Activated CD4-positive, alpha-beta T cell treated with anti-CD3 and anti-CD28 coated beads, Interleukin-2, amount 10 ng/mL, durations not matched to agents 24 days and 14 days (primary cell): Measurements from ENCODE around the gene SASH1. TPM values are rescaled to one million over a fixed set of nuclear protein-coding genes. Genes with fewer than 3 reads are reported as not detected.

ENCODE experiments used
- DNase-seq: peaks from one replicate; pipeline ENCODE4 v3.0.0; 2022
- H3K27ac Mint-ChIP-seq: one replicate; pipeline ENCODE4 v1.8.0; 2022; ENCODE audit warnings: mild to moderate bottlenecking, mixed read lengths
- H3K27me3 Mint-ChIP-seq: one replicate; pipeline ENCODE4 v1.8.0; 2022; ENCODE audit warnings: mixed read lengths
- H3K36me3 Mint-ChIP-seq: one replicate; pipeline ENCODE4 v1.8.0; 2022; ENCODE audit warnings: low read depth, mild to moderate bottlenecking, mixed read lengths
- H3K4me1 Mint-ChIP-seq: one replicate; pipeline ENCODE4 v1.8.0; 2021; ENCODE audit warnings: mixed read lengths
- H3K4me3 Mint-ChIP-seq: one replicate; pipeline ENCODE4 v1.8.0; 2022; ENCODE audit warnings: mild to moderate bottlenecking, moderate library complexity, mixed read lengths
- H3K9me3 Mint-ChIP-seq: one replicate; pipeline ENCODE4 v1.8.0; 2021; ENCODE audit warnings: mixed read lengths
- intact Hi-C: fragments of 100-400 bp; cut with micrococcal nuclease; formaldehyde crosslinking; loops from one replicate; pipeline ENCODE4 v1.15.1; 2023
- total RNA-seq: library from RNA; stranded (reverse); gene quantifications from 2 replicates; pipeline ENCODE4 v1.2.3, GENCODE V29; 2022

Gene SASH1
- total RNA-seq, 1 donor from 2014 or later, result 0.44 TPM

DNA sequence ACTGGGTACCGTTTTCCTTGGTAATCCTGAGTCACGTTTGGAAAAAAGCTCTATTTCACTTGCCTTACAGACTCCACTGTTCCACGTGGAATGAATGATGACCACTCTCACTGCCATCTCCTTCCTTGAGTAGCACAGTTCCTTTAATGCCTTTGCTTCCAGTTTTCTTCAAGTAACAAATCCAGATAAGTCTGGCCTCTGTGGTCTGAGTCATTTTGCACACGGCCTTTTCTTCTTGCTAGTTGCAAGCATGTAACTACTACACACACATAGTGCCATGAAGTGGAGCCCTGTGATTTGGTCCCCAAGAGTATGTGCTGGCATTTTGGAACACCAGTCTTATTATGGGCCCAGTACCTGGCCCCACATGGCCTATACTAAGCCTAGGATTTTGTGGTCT lies 182.8 kb downstream of the SASH1 start:
- H3K4me1 Mint-ChIP-seq, result peaks cover 2% of the 10 kb centered on the region
- no peaks in the 10 kb centered on the region for H3K36me3 Mint-ChIP-seq
- intact Hi-C loops, result no loop called here
- no peak for DNase-seq
- no peak overlapping the region for H3K27ac Mint-ChIP-seq
- H3K4me3 Mint-ChIP-seq, result no peak overlapping the region
- H3K9me3 Mint-ChIP-seq, result no peaks in the 10 kb centered on the region
- no peaks in the 10 kb centered on the region for H3K27me3 Mint-ChIP-seq

DNA sequence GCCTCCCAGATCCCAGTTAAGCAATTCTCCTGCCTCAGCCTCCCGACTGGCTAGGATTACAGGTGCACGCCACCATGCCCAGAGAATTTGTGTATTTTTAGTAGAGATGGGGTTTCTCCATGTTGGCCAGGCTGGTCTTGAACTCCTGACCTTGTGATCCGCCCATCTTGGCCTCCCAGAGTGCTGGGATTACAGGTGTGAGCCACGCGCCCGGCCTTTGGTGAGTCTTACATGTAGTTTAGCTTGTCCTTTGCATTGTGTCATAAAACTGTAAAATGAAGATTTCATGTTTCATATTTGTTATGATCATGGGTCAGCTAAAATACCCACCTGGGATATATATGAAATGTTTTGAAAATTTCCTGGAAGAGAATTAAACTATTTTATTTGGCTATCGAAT lies 183.5 kb downstream of the SASH1 start:
- Mint-ChIP-seq H3K36me3 (no peaks in the 10 kb centered on the region), H3K9me3 (no peaks in the 10 kb centered on the region), H3K27me3 (no peaks in the 10 kb centered on the region), H3K4me3 (no peak overlapping the region), H3K4me1 (peaks cover 2% of the 10 kb centered on the region), H3K27ac (no peak overlapping the region)
- DNase-seq, result no peak
- intact Hi-C loops, result no loop called here

DNA sequence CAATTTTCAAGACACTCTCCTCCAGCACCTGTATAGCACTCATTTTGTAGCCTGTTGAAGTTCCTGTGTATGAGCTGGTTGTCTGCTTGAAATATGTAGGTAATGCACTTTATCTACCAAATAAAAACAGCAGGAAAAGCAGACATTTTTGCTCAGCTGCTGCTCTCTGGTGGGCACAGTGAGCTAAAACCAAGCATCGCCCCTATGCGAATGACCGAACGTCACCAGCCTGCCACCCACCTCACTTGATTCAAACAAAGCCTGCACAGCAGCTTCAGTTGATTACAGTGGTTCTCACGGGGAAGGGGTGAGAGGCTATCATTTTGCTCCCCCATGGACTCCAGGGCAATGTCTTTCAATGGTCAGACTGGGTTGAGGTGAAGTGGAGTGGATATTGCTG lies 185.7 kb downstream of the SASH1 start:
- no peak for DNase-seq
- no peaks in the 10 kb centered on the region for H3K9me3 Mint-ChIP-seq
- H3K36me3 Mint-ChIP-seq, result no peaks in the 10 kb centered on the region
- intact Hi-C loops, result no loop called here
- H3K27me3 Mint-ChIP-seq, result no peaks in the 10 kb centered on the region
- peaks cover 2% of the 10 kb centered on the region for H3K4me1 Mint-ChIP-seq
- no peak overlapping the region for H3K4me3 Mint-ChIP-seq
- no peak overlapping the region for H3K27ac Mint-ChIP-seq

DNA sequence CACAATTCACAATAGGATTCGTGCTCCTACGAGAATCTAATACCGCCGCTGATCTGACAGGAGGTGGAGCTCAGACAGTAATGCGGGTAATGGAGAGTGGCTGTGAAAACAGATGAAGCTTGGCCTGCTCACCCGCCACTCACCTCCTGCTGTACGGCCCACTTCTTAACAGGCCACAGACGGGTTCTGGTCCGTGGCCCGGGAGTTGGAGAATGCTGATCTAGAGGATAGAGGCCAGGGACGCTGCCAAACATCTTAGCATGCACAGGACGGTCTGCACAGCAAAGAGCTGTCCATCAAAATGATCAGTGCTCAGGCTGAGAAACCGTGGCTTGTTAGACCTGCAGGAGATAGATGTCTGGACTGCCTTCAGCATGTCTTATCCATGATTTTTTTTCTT lies 186.4 kb downstream of the SASH1 start:
- intact Hi-C loops, result no loop called here
- DNase-seq, result no peak
- Mint-ChIP-seq H3K4me3 (no peak overlapping the region), H3K9me3 (no peaks in the 10 kb centered on the region), H3K36me3 (no peaks in the 10 kb centered on the region), H3K4me1 (peaks cover 2% of the 10 kb centered on the region), H3K27ac (no peak overlapping the region), H3K27me3 (no peaks in the 10 kb centered on the region)

DNA sequence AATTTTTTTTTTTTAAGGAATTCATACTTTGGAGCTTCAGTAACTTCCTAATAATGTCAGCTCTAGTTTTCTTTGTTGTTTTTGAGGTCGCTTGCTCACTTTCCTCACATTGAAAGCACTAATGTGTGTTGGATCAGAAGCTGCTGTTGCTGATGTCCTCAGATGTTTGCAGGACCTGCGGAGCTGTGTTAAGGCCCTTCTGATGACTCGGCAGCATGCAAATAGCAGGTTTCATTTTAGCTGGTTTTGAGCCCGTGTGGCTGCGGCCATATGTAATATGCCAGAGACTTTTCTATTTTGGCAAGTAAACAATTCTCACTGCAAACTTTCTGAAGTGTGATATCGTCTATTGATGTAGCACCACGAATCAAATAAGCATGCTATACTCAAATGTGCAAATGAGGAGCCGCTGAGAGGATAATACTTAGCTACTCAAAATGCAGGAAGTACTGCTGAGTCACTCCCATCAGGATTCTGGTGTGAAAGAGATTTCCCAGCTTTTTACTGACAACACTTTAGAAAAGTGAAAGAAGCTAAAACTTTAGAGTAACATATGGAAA lies 187.8 kb downstream of the SASH1 start:
- no peak overlapping the region for H3K4me3 Mint-ChIP-seq
- no peaks in the 10 kb centered on the region for H3K36me3 Mint-ChIP-seq
- no peak for DNase-seq
- no peaks in the 10 kb centered on the region for H3K4me1 Mint-ChIP-seq
- intact Hi-C loops, result no loop called here
- no peak overlapping the region for H3K27ac Mint-ChIP-seq
- no peaks in the 10 kb centered on the region for H3K9me3 Mint-ChIP-seq
- H3K27me3 Mint-ChIP-seq, result no peaks in the 10 kb centered on the region

DNA sequence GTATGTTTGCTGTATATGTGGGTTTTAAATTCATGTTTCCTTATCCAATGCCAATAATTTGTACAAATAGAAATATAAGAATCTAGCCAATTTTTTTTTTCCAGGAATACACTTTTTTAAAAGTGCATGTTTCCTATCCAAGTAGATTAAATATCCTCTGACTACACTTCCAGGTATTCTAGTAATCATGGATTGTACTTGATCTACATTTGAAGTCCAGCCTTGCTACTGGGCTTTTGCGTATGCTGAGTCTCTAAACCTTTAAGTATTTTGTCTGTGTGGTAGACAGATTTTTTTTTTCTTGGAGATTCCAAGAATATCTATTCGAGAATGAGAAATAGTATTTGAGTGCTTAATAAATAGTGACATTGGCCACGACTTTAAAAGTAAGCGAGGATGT lies 188.3 kb downstream of the SASH1 start:
- H3K4me3 Mint-ChIP-seq, result no peak overlapping the region
- H3K27ac Mint-ChIP-seq, result no peak overlapping the region
- no peaks in the 10 kb centered on the region for H3K27me3 Mint-ChIP-seq
- DNase-seq, result no peak
- H3K9me3 Mint-ChIP-seq, result no peaks in the 10 kb centered on the region
- intact Hi-C loops, result no loop called here
- no peaks in the 10 kb centered on the region for H3K4me1 Mint-ChIP-seq
- H3K36me3 Mint-ChIP-seq, result no peaks in the 10 kb centered on the region

DNA sequence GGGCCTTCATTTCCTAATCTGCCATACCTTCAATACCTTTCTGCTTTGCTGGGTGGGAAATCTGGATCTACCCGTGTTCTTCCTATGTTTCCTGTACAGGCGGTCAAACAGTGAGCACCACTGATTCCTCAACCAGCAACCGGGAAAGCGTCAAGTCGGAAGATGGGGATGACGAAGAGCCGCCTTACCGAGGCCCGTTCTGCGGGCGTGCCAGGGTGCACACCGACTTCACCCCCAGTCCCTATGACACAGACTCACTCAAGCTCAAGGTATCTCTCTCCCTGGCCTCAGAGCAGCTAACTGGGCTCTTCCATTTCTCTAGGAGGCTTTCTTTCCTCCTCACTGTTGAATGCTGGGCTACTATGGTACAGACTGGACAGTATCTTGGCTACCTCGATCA lies 190.1 kb downstream of the SASH1 start:
- DNase-seq, result no peak
- no peaks in the 10 kb centered on the region for H3K27me3 Mint-ChIP-seq
- no peaks in the 10 kb centered on the region for H3K9me3 Mint-ChIP-seq
- no peaks in the 10 kb centered on the region for H3K36me3 Mint-ChIP-seq
- H3K27ac Mint-ChIP-seq, result no peak overlapping the region
- intact Hi-C loops, result no loop called here
- no peak overlapping the region for H3K4me3 Mint-ChIP-seq
- no peaks in the 10 kb centered on the region for H3K4me1 Mint-ChIP-seq

DNA sequence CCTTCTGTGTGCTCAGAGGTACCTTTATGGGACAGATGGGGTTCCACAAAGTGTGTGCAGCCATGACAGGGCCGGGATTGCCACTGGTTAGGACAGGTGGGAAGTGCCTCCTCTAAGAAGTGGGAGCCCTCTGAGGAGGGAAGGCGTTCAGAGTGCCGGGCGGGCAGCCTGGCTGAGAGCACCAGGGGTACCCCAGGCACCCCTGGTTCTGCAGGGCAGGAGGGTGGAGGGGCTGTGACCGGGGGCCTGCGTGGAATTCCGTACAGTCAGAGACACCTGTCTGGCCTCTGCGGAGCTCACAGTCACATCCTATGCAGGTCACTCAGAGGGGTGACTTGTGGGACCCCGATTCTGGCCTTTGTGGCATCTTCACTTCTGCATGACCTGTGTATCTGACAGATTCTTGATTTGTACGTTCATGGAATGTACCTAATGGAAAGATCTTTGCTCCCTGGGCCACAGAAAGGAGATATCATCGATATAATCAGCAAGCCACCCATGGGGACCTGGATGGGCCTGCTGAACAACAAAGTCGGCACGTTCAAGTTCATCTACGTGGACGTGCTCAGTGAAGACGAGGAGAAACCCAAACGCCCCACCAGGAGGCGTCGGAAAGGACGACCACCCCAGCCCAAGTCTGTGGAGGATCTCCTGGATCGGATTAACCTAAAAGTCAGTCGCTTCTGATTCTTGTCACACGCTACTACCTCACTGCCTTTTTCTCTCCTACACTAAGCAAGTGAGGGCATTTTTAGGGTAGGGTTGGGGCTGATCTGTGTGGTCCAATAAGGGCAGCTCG lies 190.9 kb downstream of the SASH1 start:
- no peak overlapping the region for H3K27ac Mint-ChIP-seq
- no peaks in the 10 kb centered on the region for H3K36me3 Mint-ChIP-seq
- DNase-seq, result no peak
- peaks cover under 1% of the 10 kb centered on the region for H3K4me1 Mint-ChIP-seq
- intact Hi-C loops, result no loop called here
- H3K9me3 Mint-ChIP-seq, result no peaks in the 10 kb centered on the region
- peaks cover 4% of the 10 kb centered on the region for H3K27me3 Mint-ChIP-seq
- H3K4me3 Mint-ChIP-seq, result no peak overlapping the region

DNA sequence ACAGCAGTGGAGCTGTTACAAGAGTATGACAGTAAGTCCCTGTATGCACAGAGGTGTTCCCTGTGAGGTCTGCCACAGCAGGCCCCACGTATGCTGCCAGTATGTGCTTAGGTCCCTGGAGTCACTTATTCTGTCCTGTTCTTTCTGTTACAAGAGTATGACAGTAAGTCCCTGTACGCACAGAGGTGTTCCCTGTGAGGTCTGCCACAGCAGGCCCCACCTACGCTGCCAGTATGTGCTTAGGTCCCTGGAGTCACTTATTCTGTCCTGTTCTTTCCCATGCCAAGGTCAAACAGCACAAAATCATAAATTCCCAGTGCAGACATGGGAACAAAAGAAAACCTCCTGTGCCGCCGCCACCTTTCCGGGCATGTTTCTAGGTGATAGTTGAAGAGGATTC lies 192.2 kb downstream of the SASH1 start:
- intact Hi-C loops, result no loop called here
- H3K27me3 Mint-ChIP-seq, result peaks cover 10% of the 10 kb centered on the region
- no peak overlapping the region for H3K27ac Mint-ChIP-seq
- H3K36me3 Mint-ChIP-seq, result no peaks in the 10 kb centered on the region
- H3K4me1 Mint-ChIP-seq, result peaks cover 2% of the 10 kb centered on the region
- no peak for DNase-seq
- no peaks in the 10 kb centered on the region for H3K9me3 Mint-ChIP-seq
- H3K4me3 Mint-ChIP-seq, result no peak overlapping the region

DNA sequence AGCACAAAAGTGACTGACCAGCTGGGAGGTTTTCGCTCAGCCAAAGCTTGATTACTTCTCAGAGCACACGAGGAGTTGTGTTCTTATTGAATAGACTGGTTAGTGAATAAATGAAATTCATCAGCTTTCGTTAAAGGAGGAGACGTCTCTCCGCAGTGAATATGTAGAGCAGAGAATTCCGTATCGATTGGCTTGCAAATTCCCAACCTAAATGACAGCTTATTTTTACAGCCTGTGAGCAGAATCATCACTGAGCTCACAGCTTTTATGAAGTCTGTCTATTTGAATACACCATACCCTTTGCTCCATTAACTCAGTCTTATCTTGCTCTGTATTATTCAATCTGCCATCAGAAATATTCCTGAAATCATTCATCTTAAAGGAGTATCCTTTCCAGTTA lies 192.7 kb downstream of the SASH1 start:
- peaks cover 2% of the 10 kb centered on the region for H3K4me1 Mint-ChIP-seq

DNA sequence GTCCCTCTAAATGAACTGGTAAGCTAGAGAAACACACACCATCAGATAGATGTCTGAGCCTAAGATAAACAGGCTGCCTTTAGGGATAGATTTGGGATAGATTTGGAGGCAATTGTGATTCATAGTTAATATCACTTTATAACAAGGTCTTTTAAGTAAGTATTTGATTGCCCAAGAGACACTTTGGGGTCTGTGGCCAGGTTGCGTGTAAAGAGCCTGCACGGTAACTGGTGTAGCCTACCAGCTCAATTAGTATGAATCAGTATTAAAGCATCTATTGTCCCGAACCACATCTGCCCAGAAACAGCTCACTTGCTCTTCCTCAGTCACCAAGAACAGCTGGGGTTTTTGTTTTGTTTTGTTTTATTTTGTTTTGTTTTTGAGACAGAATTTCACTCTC lies 193.3 kb downstream of the SASH1 start:
- H3K36me3 Mint-ChIP-seq, result no peaks in the 10 kb centered on the region
- H3K9me3 Mint-ChIP-seq, result no peaks in the 10 kb centered on the region
- H3K27ac Mint-ChIP-seq, result no peak overlapping the region
- H3K4me1 Mint-ChIP-seq, result peaks cover 2% of the 10 kb centered on the region
- DNase-seq, result no peak
- peaks cover 10% of the 10 kb centered on the region for H3K27me3 Mint-ChIP-seq
- H3K4me3 Mint-ChIP-seq, result no peak overlapping the region
- intact Hi-C loops, result no loop called here

More for the DNA sequence above, 192.7 kb downstream of the SASH1 start:
- no peaks in the 10 kb centered on the region for H3K36me3 Mint-ChIP-seq
- H3K9me3 Mint-ChIP-seq, result no peaks in the 10 kb centered on the region
- intact Hi-C loops, result no loop called here
- DNase-seq, result no peak
- H3K4me3 Mint-ChIP-seq, result no peak overlapping the region
- H3K27me3 Mint-ChIP-seq, result peaks cover 10% of the 10 kb centered on the region
- H3K27ac Mint-ChIP-seq, result no peak overlapping the region

DNA sequence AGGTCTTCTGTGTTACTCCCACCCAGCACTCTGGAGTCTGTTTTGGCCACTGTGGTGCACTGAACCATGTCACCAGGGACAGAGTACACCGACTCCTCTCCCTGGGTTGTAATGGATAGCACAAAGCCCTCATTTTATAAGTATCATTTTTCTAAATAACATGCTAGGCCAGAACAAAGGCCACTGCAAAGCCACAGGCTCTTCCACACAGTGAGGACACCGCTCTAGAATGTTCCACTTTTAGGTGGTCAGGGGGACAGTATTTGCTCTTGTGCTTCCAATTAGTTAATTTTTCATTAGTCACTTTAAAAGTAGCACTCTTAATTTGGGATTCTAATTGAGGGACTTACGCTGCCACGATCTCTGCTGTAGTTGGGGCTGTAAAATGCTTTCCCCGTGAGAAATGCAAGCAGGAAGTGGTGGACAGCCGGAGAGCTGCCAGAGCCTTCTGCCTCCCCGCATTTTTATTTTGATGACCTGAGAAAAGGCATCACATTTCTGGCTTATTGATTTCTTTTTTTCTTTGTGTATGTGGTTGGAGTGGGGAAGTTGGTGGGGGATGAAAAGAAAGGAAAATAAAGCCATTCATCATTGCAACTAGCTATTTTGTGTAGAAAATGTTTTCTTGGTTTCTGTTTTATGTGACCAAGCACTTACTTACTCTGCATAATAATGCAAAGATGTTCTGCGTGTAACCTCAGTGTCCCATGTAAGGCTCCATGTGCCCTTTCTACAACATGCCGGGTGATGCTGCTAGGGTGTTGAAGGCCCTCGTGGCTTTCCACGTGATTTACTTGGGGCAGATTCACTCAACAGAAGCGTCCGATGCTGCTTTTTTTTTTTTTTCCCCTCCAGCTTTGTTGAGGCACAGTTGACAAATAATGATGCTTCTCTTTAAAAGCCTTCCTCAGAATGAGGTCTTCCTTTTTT lies 195.9 kb downstream of the SASH1 start:
- no peaks in the 10 kb centered on the region for H3K9me3 Mint-ChIP-seq
- H3K4me3 Mint-ChIP-seq, result no peak overlapping the region
- H3K27me3 Mint-ChIP-seq, result peaks cover 13% of the 10 kb centered on the region
- no peak for DNase-seq
- no peak overlapping the region for H3K27ac Mint-ChIP-seq
- H3K4me1 Mint-ChIP-seq, result peaks cover 2% of the 10 kb centered on the region
- intact Hi-C loops, result no loop called here
- H3K36me3 Mint-ChIP-seq, result no peaks in the 10 kb centered on the region

DNA sequence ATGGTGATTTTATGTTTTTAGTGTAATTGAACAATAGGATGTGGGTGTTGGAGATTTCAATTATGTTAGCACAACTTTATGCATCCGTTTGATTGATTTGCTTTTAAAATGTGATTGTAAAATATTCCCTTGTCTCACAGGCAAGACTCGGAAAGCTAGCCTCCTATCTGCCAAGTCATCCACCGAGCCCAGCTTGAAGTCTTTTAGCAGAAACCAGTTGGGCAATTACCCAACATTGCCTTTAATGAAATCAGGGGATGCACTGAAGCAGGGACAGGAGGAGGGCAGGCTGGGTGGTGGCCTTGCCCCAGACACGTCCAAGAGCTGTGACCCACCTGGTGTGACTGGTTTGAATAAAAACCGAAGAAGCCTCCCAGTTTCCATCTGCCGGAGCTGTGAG lies 200.9 kb downstream of the SASH1 start:
- H3K4me1 Mint-ChIP-seq, result peaks cover 1% of the 10 kb centered on the region
- DNase-seq, result no peak
- H3K27me3 Mint-ChIP-seq, result peaks cover 12% of the 10 kb centered on the region
- no peak overlapping the region for H3K4me3 Mint-ChIP-seq
- H3K27ac Mint-ChIP-seq, result no peak overlapping the region
- intact Hi-C loops, result no loop called here
- H3K9me3 Mint-ChIP-seq, result no peaks in the 10 kb centered on the region
- no peaks in the 10 kb centered on the region for H3K36me3 Mint-ChIP-seq

DNA sequence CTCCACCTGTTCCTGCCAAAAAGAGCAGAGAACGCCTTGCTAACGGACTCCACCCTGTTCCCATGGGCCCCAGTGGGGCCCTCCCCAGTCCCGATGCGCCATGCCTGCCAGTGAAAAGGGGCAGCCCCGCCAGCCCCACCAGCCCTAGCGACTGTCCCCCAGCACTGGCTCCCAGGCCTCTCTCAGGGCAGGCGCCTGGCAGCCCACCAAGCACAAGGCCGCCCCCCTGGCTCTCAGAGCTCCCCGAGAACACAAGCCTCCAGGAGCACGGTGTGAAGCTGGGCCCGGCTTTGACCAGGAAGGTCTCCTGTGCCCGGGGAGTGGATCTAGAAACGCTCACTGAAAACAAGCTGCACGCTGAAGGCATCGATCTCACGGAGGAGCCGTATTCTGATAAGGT lies 201.8 kb downstream of the SASH1 start:
- Mint-ChIP-seq H3K9me3 (no peaks in the 10 kb centered on the region), H3K36me3 (no peaks in the 10 kb centered on the region), H3K4me3 (no peak overlapping the region), H3K4me1 (no peaks in the 10 kb centered on the region), H3K27me3 (peaks cover 10% of the 10 kb centered on the region), H3K27ac (no peak overlapping the region)
- DNase-seq, result no peak
- intact Hi-C loops, result no loop called here
